Body of pancreas (tissue), 4 donors: ENCODE measurements around the gene PPP1R9B.

Experiments
- CTCF ChIP-seq, 7 experiments: fragments of 450-650 bp in 4 of 7; fragments of 200-600 bp in 3 of 7; sonication (generic) in 3 of 7; IDR thresholded peaks; one replicate each; pipeline ENCODE4 v1.5.1; 2016 to 2019; ENCODE audit warnings: antibody characterized with exemption in 7 of 7
- POLR2A ChIP-seq, 3 donors: fragments of 450-650 bp; IDR thresholded peaks; one replicate each; pipeline ENCODE4 v1.6.1; 2016; ENCODE audit warnings: antibody characterized with exemption in 3 of 3, mild to moderate bottlenecking in 2 of 3

DNA sequence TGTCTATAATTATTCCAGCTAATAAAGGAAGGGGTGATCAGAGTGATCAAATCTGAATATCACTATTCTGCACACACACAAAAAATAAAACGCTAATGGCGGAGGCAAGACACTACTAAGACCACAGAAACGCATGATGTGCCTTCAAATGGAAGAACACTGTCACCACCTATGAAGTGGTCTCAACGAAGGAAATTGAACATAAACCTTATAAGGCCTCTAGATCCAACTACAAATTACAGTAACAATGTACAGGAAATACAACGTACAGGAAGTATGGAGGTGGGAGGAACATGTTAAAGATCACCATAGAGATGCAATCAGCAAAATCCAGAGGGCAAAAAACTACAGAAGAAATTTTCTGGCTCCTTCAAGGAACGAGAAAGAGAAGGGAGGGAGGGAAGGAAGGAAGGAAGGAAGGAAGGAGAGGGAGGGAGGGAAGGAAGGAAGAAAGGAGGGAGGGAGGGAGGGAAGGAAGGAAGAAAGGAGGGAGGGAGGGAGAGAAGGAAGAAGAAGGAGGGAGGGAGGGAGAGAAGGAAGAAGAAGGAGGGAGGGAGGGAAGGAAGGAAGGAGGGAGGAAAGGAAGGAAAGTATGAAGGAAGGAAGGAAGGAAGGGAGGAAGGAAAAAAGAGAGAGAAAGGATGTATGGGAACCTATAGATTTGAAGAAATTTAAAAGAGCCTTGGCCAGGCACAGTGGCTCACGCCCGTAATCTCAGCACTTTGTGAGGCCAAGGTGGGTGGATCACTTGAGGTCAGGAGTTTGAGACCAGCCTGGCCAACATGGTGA lies 12.2 kb upstream of the PPP1R9B start:
- TF ChIP-seq CTCF (IDR thresholded peaks at IDR 0.05) (no peak), POLR2A (IDR thresholded peaks at IDR 0.05) (no peak)
